Upper lobe of left lung (tissue), 6 donors: Measurements from ENCODE around the gene AP2S1. TPM values are rescaled to one million over a fixed set of nuclear protein-coding genes. Genes with fewer than 3 reads are reported as not detected.
A peak's percentile ranks its signal among the peaks of the same experiment; 100 is the strongest.

Experiments
- ATAC-seq, 2 donors: fragments of 200-7000 bp; cut with Tn5 transposase; one replicate each; pipeline ENCODE4 v1.9.1; 2022; ENCODE audit warnings: mild to moderate bottlenecking in 2 of 2, moderate library complexity in 2 of 2; ENCODE audit not compliant: low FRiP score in 2 of 2
- DNase-seq, 2 donors: peaks; one replicate each; pipeline ENCODE4 v3.0.0-alpha.2; 2019 to 2020
- H3K27ac ChIP-seq, 4 donors: fragments of 200-600 bp; sonication (generic); one replicate each; pipeline ENCODE4 v1.5.1; 2016 to 2019
- H3K27me3 ChIP-seq, 4 donors: fragments of 200-600 bp; sonication (generic); one replicate each; pipeline ENCODE4 v1.5.1; 2017 to 2019
- H3K36me3 ChIP-seq, 4 donors: fragments of 200-600 bp; sonication (generic); one replicate each; pipeline ENCODE4 v1.5.1; 2016 to 2019
- H3K4me1 ChIP-seq, 4 donors: fragments of 200-600 bp; sonication (generic); one replicate each; pipeline ENCODE4 v1.5.1; 2018 to 2019
- H3K4me3 ChIP-seq, 4 donors: fragments of 200-600 bp; sonication (generic); one replicate each; pipeline ENCODE4 v1.5.1; 2017 to 2019; ENCODE audit warnings: mild to moderate bottlenecking in 2 of 4, moderate library complexity in 1 of 4
- H3K9me3 ChIP-seq, 4 donors: fragments of 200-600 bp; sonication (generic); one replicate each; pipeline ENCODE4 v1.5.1; 2018 to 2019
- CTCF ChIP-seq, 6 experiments: fragments of 450-650 bp in 4 of 6; fragments of 200-600 bp in 2 of 6; sonication (generic) in 2 of 6; IDR thresholded peaks; one replicate each; pipeline ENCODE4 v1.5.1; 2016 to 2019; ENCODE audit warnings: antibody characterized with exemption in 6 of 6
- EP300 ChIP-seq, 4 donors: sonication (generic); formaldehyde crosslinking; IDR thresholded peaks; one replicate each; pipeline ENCODE4 v1.5.1; 2017; ENCODE audit warnings: antibody characterized with exemption in 4 of 4, control low read depth in 2 of 4
- POLR2A ChIP-seq, 4 donors: fragments of 450-650 bp; IDR thresholded peaks; one replicate each; pipeline ENCODE4 v1.5.1; 2016 to 2017; ENCODE audit warnings: antibody characterized with exemption in 4 of 4, mild to moderate bottlenecking in 2 of 4
- POLR2AphosphoS5 ChIP-seq, 2 donors: sonication (generic); formaldehyde crosslinking; IDR thresholded peaks; one replicate each; pipeline ENCODE4 v1.5.1; 2017; ENCODE audit warnings: antibody characterized with exemption in 2 of 2
- WGBS, 2 donors: methylation state at CpG; one replicate each; pipeline ENCODE4 v1.1.5; 2017 to 2018; 5-methylcytosine and 5-hydroxymethylcytosine counted together
- total RNA-seq, 6 donors: library from RNA; depleted of rRNA in 4 of 6; stranded (reverse); fragments of >200 nt in 4 of 6; gene quantifications; one replicate each; pipeline versions ENCODE4 v1.1.0 to v1.2.1, GENCODE V29; 2016 to 2021
- donor health status: DM: no; HTN: no; CAD: no; lungs with moderate emphysema.
- donor health status: DM: no; HTN: yes; CAD: no; lungs with severe emphysema.

Gene AP2S1
- total RNA-seq, 6 donors from 2014 or later = 59.7 to 149 (median 113) TPM

- Histone ChIP-seq H3K9me3 (no peaks in the 10 kb centered on the region), H3K36me3 (no peaks in the 10 kb centered on the region), H3K27ac (no peak overlapping the region), H3K4me3 (no peak overlapping the region), H3K4me1 (peaks cover 18 to 34% (median 26%) of the 10 kb centered on the region in 4 donors), H3K27me3 (no peaks in the 10 kb centered on the region)
- DNase-seq (no peak), ATAC-seq (no peak)
- TF ChIP-seq POLR2A (IDR thresholded peaks at IDR 0.05) (no peak), CTCF (IDR thresholded peaks at IDR 0.05) (no peak), POLR2AphosphoS5 (IDR thresholded peaks at IDR 0.05) (no peak), EP300 (IDR thresholded peaks at IDR 0.05) (no peak)
- WGBS, 2 donors = 91 to 98% methylated on average over 2 of the region's 2 CpGs
Measured at GRCh38 chr19:46818812-46819211, 31.8 kb downstream of the AP2S1 start.

- ATAC-seq (no peak), DNase-seq (peak in 1 of 2 donors; percentile 34)
- no peaks in the 10 kb centered on the region for H3K36me3 ChIP-seq
- no peak for TF ChIP-seq POLR2AphosphoS5 (IDR thresholded peaks at IDR 0.05)
- no peaks in the 10 kb centered on the region for H3K9me3 ChIP-seq
- WGBS, 2 donors = 71 to 81% methylated on average over 13 to 18 of the region's 18 CpGs
- no peak overlapping the region for H3K27ac ChIP-seq
- peaks cover 19 to 33% (median 24%) of the 10 kb centered on the region in 4 donors for H3K4me1 ChIP-seq
- no peaks in the 10 kb centered on the region for H3K27me3 ChIP-seq
- no peak overlapping the region for H3K4me3 ChIP-seq
Measured at GRCh38 chr19:46815833-46816627, 34.6 kb downstream of the AP2S1 start.

- 25 to 30% methylated on average over 7 of the region's 7 CpGs for WGBS, 2 donors
- H3K4me3 ChIP-seq = no peak overlapping the region
- TF ChIP-seq POLR2AphosphoS5 (IDR thresholded peaks at IDR 0.05) (peak in 1 of 2 donors; percentile 46), EP300 (IDR thresholded peaks at IDR 0.05) (peak in 1 of 4 donors; percentile 59), POLR2A (IDR thresholded peaks at IDR 0.05) (no peak)
Measured at GRCh38 chr19:46813839-46814358, 36.7 kb downstream of the AP2S1 start.

GRCh38 chr19:46812977-46813838 lies 37.4 kb downstream of the AP2S1 start:
- 57 to 63% methylated on average over 23 of the region's 24 CpGs for whole genome bisulfite sequencing, 2 donors
- DNase-seq (peak; percentile 81 to 82), ATAC-seq (peak; percentile 66 to 89)

More at GRCh38 chr19:46813839-46814358, 36.7 kb downstream of the AP2S1 start:
- Histone ChIP-seq H3K36me3 (no peaks in the 10 kb centered on the region), H3K27me3 (no peaks in the 10 kb centered on the region), H3K9me3 (no peaks in the 10 kb centered on the region), H3K27ac (peak overlapping the region; percentile 64 to 92 (median 74)), H3K4me1 (peaks cover 19 to 28% (median 22%) of the 10 kb centered on the region in 4 donors)
- ATAC-seq = peak; percentile 53 to 75
- DNase-seq = peak in 1 of 2 donors; percentile 86

More at GRCh38 chr19:46812977-46813838, 37.4 kb downstream of the AP2S1 start:
- Histone ChIP-seq H3K4me3 (no peak overlapping the region), H3K4me1 (peaks cover 19 to 28% (median 22%) of the 10 kb centered on the region in 4 donors), H3K36me3 (no peaks in the 10 kb centered on the region), H3K27me3 (no peaks in the 10 kb centered on the region), H3K27ac (peak overlapping the region; percentile 64 to 92 (median 74)), H3K9me3 (no peaks in the 10 kb centered on the region)
- TF ChIP-seq CTCF (IDR thresholded peaks at IDR 0.05) = no peak
- peak in 1 of 4 donors; percentile 40 for TF ChIP-seq EP300 (IDR thresholded peaks at IDR 0.05)
- peak in 1 of 2 donors; percentile 8 for TF ChIP-seq POLR2AphosphoS5 (IDR thresholded peaks at IDR 0.05)
- peak in 1 of 4 donors; percentile 48 for TF ChIP-seq POLR2A (IDR thresholded peaks at IDR 0.05)
